ENCODE results near the gene GPC3.

DNA sequence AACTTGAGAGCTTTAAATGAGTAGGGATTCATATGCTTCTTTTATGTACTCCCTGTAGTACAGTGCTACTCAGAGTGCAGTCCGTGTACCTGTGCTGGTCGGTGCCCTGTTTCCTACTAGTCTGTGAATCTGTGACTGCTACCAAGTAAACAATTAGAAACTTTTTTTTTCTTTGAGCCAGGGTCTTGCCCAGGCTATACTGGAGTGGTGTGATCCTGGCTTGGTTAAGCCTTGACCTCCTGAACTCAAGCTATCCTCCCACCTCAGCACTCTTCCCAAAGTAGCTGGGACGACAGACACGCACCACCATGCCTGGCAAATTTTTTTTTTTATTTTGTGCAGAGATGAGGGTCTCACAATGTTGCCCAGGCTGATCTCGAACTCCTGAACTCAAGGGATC is 6.4 kb upstream of the GPC3 start:
- TF ChIP-seq CHD2 (IDR thresholded peaks at IDR 0.05; ENCODE audit: low read length, partially characterized antibody) (no peak), SMC3 (IDR thresholded peaks at IDR 0.05) (no peak), NR3C1 (IDR thresholded peaks at IDR 0.05) (no peak), RARB (CRISPR knock-in tag; IDR thresholded peaks at IDR 0.05) (no peak), POLR2A (IDR thresholded peaks at IDR 0.05; ENCODE audit: low read length) (no peak), CBX2 (IDR thresholded peaks at IDR 0.05; ENCODE audit: borderline replicate concordance, low read depth) (no peak)
- TF ChIP-seq, protein P1, sequence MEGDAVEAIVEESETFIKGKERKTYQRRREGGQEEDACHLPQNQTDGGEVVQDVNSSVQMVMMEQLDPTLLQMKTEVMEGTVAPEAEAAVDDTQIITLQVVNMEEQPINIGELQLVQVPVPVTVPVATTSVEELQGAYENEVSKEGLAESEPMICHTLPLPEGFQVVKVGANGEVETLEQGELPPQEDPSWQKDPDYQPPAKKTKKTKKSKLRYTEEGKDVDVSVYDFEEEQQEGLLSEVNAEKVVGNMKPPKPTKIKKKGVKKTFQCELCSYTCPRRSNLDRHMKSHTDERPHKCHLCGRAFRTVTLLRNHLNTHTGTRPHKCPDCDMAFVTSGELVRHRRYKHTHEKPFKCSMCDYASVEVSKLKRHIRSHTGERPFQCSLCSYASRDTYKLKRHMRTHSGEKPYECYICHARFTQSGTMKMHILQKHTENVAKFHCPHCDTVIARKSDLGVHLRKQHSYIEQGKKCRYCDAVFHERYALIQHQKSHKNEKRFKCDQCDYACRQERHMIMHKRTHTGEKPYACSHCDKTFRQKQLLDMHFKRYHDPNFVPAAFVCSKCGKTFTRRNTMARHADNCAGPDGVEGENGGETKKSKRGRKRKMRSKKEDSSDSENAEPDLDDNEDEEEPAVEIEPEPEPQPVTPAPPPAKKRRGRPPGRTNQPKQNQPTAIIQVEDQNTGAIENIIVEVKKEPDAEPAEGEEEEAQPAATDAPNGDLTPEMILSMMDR (IDR thresholded peaks at IDR 0.05) = no peak
- TF ChIP-seq, protein P2, sequence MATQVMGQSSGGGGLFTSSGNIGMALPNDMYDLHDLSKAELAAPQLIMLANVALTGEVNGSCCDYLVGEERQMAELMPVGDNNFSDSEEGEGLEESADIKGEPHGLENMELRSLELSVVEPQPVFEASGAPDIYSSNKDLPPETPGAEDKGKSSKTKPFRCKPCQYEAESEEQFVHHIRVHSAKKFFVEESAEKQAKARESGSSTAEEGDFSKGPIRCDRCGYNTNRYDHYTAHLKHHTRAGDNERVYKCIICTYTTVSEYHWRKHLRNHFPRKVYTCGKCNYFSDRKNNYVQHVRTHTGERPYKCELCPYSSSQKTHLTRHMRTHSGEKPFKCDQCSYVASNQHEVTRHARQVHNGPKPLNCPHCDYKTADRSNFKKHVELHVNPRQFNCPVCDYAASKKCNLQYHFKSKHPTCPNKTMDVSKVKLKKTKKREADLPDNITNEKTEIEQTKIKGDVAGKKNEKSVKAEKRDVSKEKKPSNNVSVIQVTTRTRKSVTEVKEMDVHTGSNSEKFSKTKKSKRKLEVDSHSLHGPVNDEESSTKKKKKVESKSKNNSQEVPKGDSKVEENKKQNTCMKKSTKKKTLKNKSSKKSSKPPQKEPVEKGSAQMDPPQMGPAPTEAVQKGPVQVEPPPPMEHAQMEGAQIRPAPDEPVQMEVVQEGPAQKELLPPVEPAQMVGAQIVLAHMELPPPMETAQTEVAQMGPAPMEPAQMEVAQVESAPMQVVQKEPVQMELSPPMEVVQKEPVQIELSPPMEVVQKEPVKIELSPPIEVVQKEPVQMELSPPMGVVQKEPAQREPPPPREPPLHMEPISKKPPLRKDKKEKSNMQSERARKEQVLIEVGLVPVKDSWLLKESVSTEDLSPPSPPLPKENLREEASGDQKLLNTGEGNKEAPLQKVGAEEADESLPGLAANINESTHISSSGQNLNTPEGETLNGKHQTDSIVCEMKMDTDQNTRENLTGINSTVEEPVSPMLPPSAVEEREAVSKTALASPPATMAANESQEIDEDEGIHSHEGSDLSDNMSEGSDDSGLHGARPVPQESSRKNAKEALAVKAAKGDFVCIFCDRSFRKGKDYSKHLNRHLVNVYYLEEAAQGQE (IDR thresholded peaks at IDR 0.05) = no peak
- TF ChIP-seq, protein P3, sequence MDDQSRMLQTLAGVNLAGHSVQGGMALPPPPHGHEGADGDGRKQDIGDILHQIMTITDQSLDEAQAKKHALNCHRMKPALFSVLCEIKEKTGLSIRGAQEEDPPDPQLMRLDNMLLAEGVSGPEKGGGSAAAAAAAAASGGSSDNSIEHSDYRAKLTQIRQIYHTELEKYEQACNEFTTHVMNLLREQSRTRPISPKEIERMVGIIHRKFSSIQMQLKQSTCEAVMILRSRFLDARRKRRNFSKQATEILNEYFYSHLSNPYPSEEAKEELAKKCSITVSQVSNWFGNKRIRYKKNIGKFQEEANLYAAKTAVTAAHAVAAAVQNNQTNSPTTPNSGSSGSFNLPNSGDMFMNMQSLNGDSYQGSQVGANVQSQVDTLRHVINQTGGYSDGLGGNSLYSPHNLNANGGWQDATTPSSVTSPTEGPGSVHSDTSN (IDR thresholded peaks at IDR 0.05) = no peak
- TF ChIP-seq, protein P4, sequence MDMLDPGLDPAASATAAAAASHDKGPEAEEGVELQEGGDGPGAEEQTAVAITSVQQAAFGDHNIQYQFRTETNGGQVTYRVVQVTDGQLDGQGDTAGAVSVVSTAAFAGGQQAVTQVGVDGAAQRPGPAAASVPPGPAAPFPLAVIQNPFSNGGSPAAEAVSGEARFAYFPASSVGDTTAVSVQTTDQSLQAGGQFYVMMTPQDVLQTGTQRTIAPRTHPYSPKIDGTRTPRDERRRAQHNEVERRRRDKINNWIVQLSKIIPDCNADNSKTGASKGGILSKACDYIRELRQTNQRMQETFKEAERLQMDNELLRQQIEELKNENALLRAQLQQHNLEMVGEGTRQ (IDR thresholded peaks at IDR 0.05) = no peak
